GM23338 (cell line): ENCODE results near the gene CRYGD. TPM values are rescaled to one million over a fixed set of nuclear protein-coding genes. Genes with fewer than 3 reads are reported as not detected.

Experiments
- ATAC-seq: fragments of 200-7000 bp; cut with Tn5 transposase; 3 replicates; pipeline ENCODE4 v1.9.1; 2020
- DNase-seq: peaks from one replicate; pipeline ENCODE4 v3.0.0-alpha.2; 2015; ENCODE audit warnings: low spot score
- H2AFZ ChIP-seq: fragments of 200-600 bp; sonication (generic); 2 replicates; pipeline ENCODE4 v1.8.0; 2016; ENCODE audit warnings: antibody characterized with exemption, mild to moderate bottlenecking, moderate library complexity
- H3F3A ChIP-seq: fragments of 200-600 bp; sonication (generic); replicated peaks from 2 replicates; pipeline ENCODE4 v1.8.0; 2017; ENCODE audit warnings: antibody characterized with exemption, mixed run types, low read depth
- H3K27ac ChIP-seq: fragments of 200-600 bp; sonication (generic); 2 replicates; pipeline ENCODE4 v1.6.1; 2016; ENCODE audit warnings: low read depth
- H3K27me3 ChIP-seq: fragments of 200-600 bp; sonication (generic); 2 replicates; pipeline ENCODE4 v1.8.0; 2016; ENCODE audit warnings: mild to moderate bottlenecking, mixed run types, moderate library complexity; ENCODE audit not compliant: insufficient read depth
- H3K36me3 ChIP-seq: fragments of 200-600 bp; sonication (generic); 2 replicates; pipeline ENCODE4 v1.8.0; 2016; ENCODE audit warnings: mild to moderate bottlenecking; ENCODE audit not compliant: insufficient read depth
- H3K4me1 ChIP-seq: fragments of 200-600 bp; sonication (generic); 2 replicates; pipeline ENCODE4 v1.8.0; 2016; ENCODE audit warnings: mild to moderate bottlenecking, moderate library complexity; ENCODE audit not compliant: insufficient read depth
- H3K4me2 ChIP-seq: fragments of 200-600 bp; sonication (generic); 2 replicates; pipeline ENCODE4 v1.7.1; 2017; ENCODE audit warnings: mixed run types
- H3K4me3 ChIP-seq: fragments of 200-600 bp; sonication (generic); 2 replicates; pipeline ENCODE4 v1.6.1; 2016; ENCODE audit warnings: mixed run types
- H3K79me2 ChIP-seq: fragments of 200-600 bp; sonication (generic); replicated peaks from 2 replicates; pipeline ENCODE4 v1.8.0; 2017; ENCODE audit warnings: mild to moderate bottlenecking; ENCODE audit not compliant: insufficient read depth
- H3K9me2 ChIP-seq: fragments of 200-600 bp; sonication (generic); 2 replicates; pipeline ENCODE4 v1.8.0; 2017; ENCODE audit not compliant: insufficient read depth
- H4K20me1 ChIP-seq: fragments of 200-600 bp; sonication (generic); replicated peaks from 2 replicates; pipeline ENCODE4 v1.8.0; 2017; ENCODE audit warnings: mild to moderate bottlenecking; ENCODE audit not compliant: insufficient read depth
- H3K27ac Mint-ChIP-seq: 2 replicates; pipeline ENCODE4 v1.8.0; 2020; ENCODE audit warnings: inconsistent platforms, mild to moderate bottlenecking, moderate library complexity, mixed read lengths
- H3K27me3 Mint-ChIP-seq: 3 replicates; pipeline ENCODE4 v1.8.0; 2022; ENCODE audit warnings: low read depth, mild to moderate bottlenecking, moderate library complexity, mixed read lengths, inconsistent platforms; ENCODE audit not compliant: insufficient read depth, poor library complexity
- H3K36me3 Mint-ChIP-seq: 3 replicates; pipeline ENCODE4 v1.8.0; 2021; ENCODE audit warnings: low read depth, mild to moderate bottlenecking, inconsistent platforms, moderate library complexity, mixed read lengths
- H3K4me1 Mint-ChIP-seq: 3 replicates; pipeline ENCODE4 v1.8.0; 2020; ENCODE audit warnings: mild to moderate bottlenecking, inconsistent platforms, mixed read lengths
- H3K4me3 Mint-ChIP-seq: 3 replicates; pipeline ENCODE4 v1.8.0; 2021; ENCODE audit warnings: moderate library complexity, mild to moderate bottlenecking, inconsistent platforms, mixed read lengths
- H3K9me3 Mint-ChIP-seq: 3 replicates; pipeline ENCODE4 v1.8.0; 2020; ENCODE audit warnings: moderate library complexity, mild to moderate bottlenecking, inconsistent platforms, mixed read lengths
- EZH2 ChIP-seq: fragments of 200-600 bp; sonication (generic); IDR thresholded peaks from one replicate; pipeline ENCODE4 v1.8.0; 2017; ENCODE audit warnings: antibody characterized with exemption, mild to moderate bottlenecking, low read depth; ENCODE audit not compliant: unreplicated experiment
- polyA plus RNA-seq: library from polyadenylated mRNA; unstranded; fragments of >200 nt; fragmentation: Nextera tagmentation; extraction: Ambion mirVana; gene quantifications from 2 replicates; pipeline ENCODE4 v1.2.1, GENCODE V29; 2016
- total RNA-seq: library from RNA; depleted of rRNA; stranded (reverse); fragments of >200 nt; shearing (Covaris generic); gene quantifications from 2 replicates; pipeline ENCODE4 v1.2.3, GENCODE V29; 2014; rRNA removed
- TF ChIP-seq, protein P1 (sequence below), 2 experiments: fragments of 200-600 bp in 1 of 2; sonication (generic) in 1 of 2; conservative IDR thresholded peaks; 2 replicates each; pipeline versions ENCODE4 v1.5.1 to v1.6.1; 2016 to 2017; ENCODE audit warnings: antibody characterized with exemption in 2 of 2, low read depth in 2 of 2, mild to moderate bottlenecking in 2 of 2, moderate library complexity in 1 of 2

CRYGD gene
- total and polyA plus RNA-seq, 2 experiments from 2014 or later: 3.4 to 23.9 TPM

DNA sequence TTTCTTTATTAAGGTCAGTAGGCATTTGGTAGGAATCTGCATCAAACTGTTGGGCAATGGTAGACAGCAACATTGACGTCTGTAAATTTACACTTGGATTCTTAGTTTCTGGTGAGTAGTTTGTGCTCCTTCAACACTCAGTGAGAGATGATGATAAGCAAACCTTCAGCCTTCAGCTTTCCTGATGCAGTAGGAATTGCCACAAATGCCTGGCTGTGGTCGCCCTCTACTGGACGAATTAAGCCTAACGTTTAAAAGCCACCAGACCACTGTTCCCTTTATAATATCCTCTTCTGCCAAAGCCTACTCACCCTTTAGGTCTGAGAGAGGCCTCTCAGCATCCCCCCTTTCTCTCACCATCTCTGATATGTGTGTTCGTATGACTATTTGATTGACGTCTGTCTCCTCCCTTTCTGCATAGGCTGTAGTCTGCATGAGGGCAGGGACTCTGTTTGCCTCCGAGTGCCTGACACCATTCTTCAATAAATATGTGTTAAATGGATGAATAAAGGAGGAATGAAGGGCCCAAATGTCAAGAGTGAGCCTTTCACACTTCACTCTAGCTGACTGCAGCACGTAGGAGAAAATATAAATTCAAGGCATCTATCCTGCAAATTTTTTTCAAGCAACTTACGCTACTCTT is 52.0 kb downstream of the CRYGD start:
- Histone ChIP-seq H3F3A (no peaks in the 10 kb centered on the region), H3K79me2 (no peaks in the 10 kb centered on the region), H4K20me1 (no peaks in the 10 kb centered on the region), H3K4me3 (no peak overlapping the region), H3K27me3 (no peaks in the 10 kb centered on the region), H3K4me2 (no peak overlapping the region), H3K36me3 (no peaks in the 10 kb centered on the region), H3K9me2 (no peaks in the 10 kb centered on the region), H2AFZ (no peak overlapping the region), H3K4me1 (no peaks in the 10 kb centered on the region), H3K27ac (no peak overlapping the region)
- Mint-ChIP-seq H3K27ac (no peak overlapping the region), H3K27me3 (peaks cover 4% of the 10 kb centered on the region), H3K36me3 (no peaks in the 10 kb centered on the region), H3K4me1 (peaks cover 3% of the 10 kb centered on the region; the same call in 1 of the 3 replicates), H3K9me3 (no peaks in the 10 kb centered on the region), H3K4me3 (no peak overlapping the region)
- ATAC-seq (peak; percentile 97), DNase-seq (peak; percentile 84)
- TF ChIP-seq EZH2: no peak
- TF ChIP-seq, protein P1, sequence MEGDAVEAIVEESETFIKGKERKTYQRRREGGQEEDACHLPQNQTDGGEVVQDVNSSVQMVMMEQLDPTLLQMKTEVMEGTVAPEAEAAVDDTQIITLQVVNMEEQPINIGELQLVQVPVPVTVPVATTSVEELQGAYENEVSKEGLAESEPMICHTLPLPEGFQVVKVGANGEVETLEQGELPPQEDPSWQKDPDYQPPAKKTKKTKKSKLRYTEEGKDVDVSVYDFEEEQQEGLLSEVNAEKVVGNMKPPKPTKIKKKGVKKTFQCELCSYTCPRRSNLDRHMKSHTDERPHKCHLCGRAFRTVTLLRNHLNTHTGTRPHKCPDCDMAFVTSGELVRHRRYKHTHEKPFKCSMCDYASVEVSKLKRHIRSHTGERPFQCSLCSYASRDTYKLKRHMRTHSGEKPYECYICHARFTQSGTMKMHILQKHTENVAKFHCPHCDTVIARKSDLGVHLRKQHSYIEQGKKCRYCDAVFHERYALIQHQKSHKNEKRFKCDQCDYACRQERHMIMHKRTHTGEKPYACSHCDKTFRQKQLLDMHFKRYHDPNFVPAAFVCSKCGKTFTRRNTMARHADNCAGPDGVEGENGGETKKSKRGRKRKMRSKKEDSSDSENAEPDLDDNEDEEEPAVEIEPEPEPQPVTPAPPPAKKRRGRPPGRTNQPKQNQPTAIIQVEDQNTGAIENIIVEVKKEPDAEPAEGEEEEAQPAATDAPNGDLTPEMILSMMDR (conservative IDR thresholded peaks at IDR 0.05; ENCODE audit: low read depth in 2 of 2): peak; percentile 87 to 96

Other genes starting within 250 kb of the CRYGD start
- 5.6 and 8.8 TPM in 2 replicates for gene PLEKHM3, start 99.0 kb downstream of the CRYGD start, total RNA-seq
- gene PLEKHM3, start 99.0 kb downstream of the CRYGD start, polyA plus RNA-seq: 3.5 and 3.9 TPM in 2 replicates
- gene CRYGC, start 5.3 kb upstream of the CRYGD start, total RNA-seq: not detected in 2 replicates
- gene CRYGC, start 5.3 kb upstream of the CRYGD start, polyA plus RNA-seq: not detected in 2 replicates
- gene CRYGB, start 21.6 kb upstream of the CRYGD start, total RNA-seq: 1.9 TPM in 1 of 2 replicates, not detected in the other
- 0.49 and 0.92 TPM in 2 replicates for gene CRYGB, start 21.6 kb upstream of the CRYGD start, polyA plus RNA-seq
- not detected in 2 replicates for gene CRYGA, start 39.1 kb upstream of the CRYGD start, total RNA-seq
- not detected in 2 replicates for gene CRYGA, start 39.1 kb upstream of the CRYGD start, polyA plus RNA-seq
- 3.1 TPM in 1 of 2 replicates, not detected in the other for gene C2orf80, start 65.5 kb upstream of the CRYGD start, total RNA-seq
- 0.64 and 0.92 TPM in 2 replicates for gene C2orf80, start 65.5 kb upstream of the CRYGD start, polyA plus RNA-seq
- gene IDH1, start 130.5 kb upstream of the CRYGD start, total RNA-seq: 536 and 559 TPM in 2 replicates
- 276 and 315 TPM in 2 replicates for gene IDH1, start 130.5 kb upstream of the CRYGD start, polyA plus RNA-seq
- 41.1 and 48.0 TPM in 2 replicates for gene PIKFYVE, start 141.7 kb upstream of the CRYGD start, total RNA-seq
- 14.7 and 15.1 TPM in 2 replicates for gene PIKFYVE, start 141.7 kb upstream of the CRYGD start, polyA plus RNA-seq